T-helper 17 cell (primary cell): ENCODE results near the gene IGF2R. TPM values are rescaled to one million over a fixed set of nuclear protein-coding genes. Genes with fewer than 3 reads are reported as not detected.
A peak's percentile ranks its signal among the peaks of the same experiment; 100 is the strongest.

ENCODE experiments used
- ATAC-seq: fragments of 150-1000 bp; cut with Tn5 transposase; 2 replicates; pipeline ENCODE4 v1.10.0; 2021; ENCODE audit warnings: mild to moderate bottlenecking, moderate library complexity
- DNase-seq, 3 donors: peaks; one replicate each; pipeline versions ENCODE4 v3.0.0 to v3.0.0-alpha.2; 2020 to 2021
- H3K9me3 ChIP-seq: one replicate; pipeline ENCODE4 v1.7.0; 2013; ENCODE audit warnings: low read length, mild to moderate bottlenecking; ENCODE audit not compliant: control insufficient read depth, poor library complexity, severe bottlenecking
- H3K27ac Mint-ChIP-seq: one replicate; pipeline ENCODE4 v1.8.0; 2022; ENCODE audit warnings: mild to moderate bottlenecking, moderate library complexity, mixed read lengths
- H3K27me3 Mint-ChIP-seq: one replicate; pipeline ENCODE4 v1.8.0; 2022; ENCODE audit warnings: mixed read lengths
- H3K36me3 Mint-ChIP-seq: one replicate; pipeline ENCODE4 v1.8.0; 2022; ENCODE audit warnings: low read depth, mixed read lengths
- H3K4me1 Mint-ChIP-seq: one replicate; pipeline ENCODE4 v1.8.0; 2022; ENCODE audit warnings: mild to moderate bottlenecking, mixed read lengths
- H3K4me3 Mint-ChIP-seq: one replicate; pipeline ENCODE4 v1.8.0; 2022; ENCODE audit warnings: mild to moderate bottlenecking, moderate library complexity, mixed read lengths
- total RNA-seq, 4 donors: library from RNA in 2 of 4; stranded (reverse) in 2 of 4; gene quantifications; one replicate each; pipeline ENCODE4 v1.2.3 and lab custom pipeline; 2022 to 2026

Gene IGF2R
- total RNA-seq, 2 donors from 2014 or later = 56.7 to 59.5 TPM

DNA sequence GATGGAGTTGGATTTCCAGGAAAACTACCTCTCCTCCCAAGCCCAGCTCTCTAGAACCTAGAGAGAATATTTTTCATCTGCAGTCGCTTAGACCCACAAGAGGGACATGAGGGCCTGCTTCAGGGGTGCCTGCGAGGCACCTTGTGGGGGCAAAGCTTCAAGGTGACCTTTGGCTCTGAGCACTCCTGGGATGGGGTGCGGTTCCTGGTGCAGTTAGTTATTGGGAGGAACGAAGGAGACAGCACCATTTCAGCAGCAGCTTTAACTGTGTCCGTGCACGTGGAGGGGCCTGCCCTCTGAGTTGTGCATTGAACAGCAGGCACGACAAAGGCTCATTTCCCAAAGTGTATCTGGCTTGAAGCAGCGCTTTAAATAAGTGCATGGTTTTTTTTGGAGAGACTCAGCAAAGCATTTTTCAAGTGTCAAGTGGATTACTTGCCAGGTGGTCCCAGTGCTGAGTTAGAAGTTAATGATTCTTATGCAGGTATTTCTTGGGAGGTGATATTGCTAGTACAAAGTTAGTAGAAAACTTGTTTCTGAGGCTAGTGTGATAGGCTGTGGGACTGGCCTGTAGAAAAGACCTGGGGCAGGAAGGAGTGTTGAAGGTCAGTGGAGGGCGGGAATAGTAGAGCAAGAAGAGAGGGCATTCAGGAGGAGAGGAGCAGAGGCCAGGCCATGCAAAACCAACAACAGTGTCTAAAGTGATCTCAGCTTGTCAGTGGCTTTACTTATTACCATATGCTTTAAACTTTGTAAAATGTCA is 3.8 kb downstream of the IGF2R start:
- peaks cover 60% of the 10 kb centered on the region for H3K4me1 Mint-ChIP-seq
- H3K4me3 Mint-ChIP-seq = peak overlapping the region; percentile 13
- no peaks in the 10 kb centered on the region for H3K27me3 Mint-ChIP-seq
- no peaks in the 10 kb centered on the region for H3K36me3 Mint-ChIP-seq
- peak overlapping the region; percentile 57 for H3K27ac Mint-ChIP-seq
- ATAC-seq = no peak
- no peaks in the 10 kb centered on the region for H3K9me3 ChIP-seq
- DNase-seq = no peak

DNA sequence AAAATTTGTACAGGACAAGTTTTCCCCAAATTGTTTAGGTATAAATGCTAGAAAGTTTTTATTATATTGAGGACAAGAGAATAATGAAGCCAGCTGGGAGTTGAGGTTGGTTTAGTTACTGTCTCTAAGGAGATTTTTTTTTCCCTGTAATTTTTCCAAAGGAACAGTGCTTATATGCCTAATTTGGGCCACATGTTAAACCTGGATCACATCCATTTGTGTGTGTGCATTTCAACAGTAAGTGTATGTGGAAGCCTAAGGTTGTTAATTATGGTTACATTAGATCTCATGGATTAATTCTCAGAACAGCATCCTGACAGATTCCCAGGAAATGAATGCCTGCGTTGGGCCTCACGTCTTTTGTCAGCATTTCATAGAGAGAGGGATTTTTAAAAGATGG is 4.5 kb downstream of the IGF2R start:
- no peak for ATAC-seq
- Mint-ChIP-seq H3K27me3 (no peaks in the 10 kb centered on the region), H3K27ac (peak overlapping the region; percentile 57), H3K4me1 (peaks cover 66% of the 10 kb centered on the region), H3K4me3 (no peak overlapping the region), H3K36me3 (no peaks in the 10 kb centered on the region)
- H3K9me3 ChIP-seq = no peaks in the 10 kb centered on the region
- DNase-seq = no peak

DNA sequence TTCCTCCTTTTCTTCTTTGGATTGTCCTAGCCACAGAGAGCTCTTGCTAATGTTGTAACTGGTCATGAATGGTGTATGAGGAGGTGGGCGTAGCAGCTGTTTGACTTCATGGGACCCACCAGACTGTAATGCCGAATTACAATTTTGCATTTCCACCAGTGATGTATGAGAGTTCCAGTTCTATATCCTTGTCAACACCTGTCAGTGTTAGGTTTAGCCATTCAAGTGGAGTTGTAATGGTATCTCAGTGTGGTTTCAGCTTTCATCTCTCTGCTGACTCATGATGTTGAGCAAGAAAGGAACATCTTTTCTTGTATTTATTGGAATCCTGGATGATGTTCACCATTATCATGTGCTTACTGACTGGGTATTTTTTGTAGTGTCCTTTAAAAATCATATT is 5.1 kb downstream of the IGF2R start:
- Mint-ChIP-seq H3K4me3 (no peak overlapping the region), H3K27ac (peak overlapping the region; percentile 57), H3K27me3 (no peaks in the 10 kb centered on the region), H3K36me3 (no peaks in the 10 kb centered on the region), H3K4me1 (peaks cover 72% of the 10 kb centered on the region)
- H3K9me3 ChIP-seq = no peaks in the 10 kb centered on the region
- no peak for DNase-seq
- no peak for ATAC-seq

DNA sequence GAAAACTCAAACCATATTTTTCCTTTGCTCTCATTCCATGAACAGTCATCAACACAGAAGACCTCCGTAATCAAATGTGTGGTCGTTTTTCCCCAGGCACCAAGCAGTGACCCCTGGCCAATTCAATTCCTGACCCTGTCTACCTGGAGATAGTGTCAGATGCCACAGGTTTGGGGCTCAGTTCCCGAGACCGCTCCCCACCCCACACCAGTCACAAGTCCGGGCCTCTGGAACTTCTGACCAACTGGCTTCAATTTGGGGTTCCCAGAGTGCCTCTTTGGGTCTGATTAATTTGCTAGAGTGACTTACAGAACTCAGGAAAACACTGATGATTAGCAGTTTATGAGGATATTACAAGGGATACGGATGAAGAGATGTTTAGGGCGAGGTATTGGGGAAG is 6.0 kb downstream of the IGF2R start:
- no peaks in the 10 kb centered on the region for H3K36me3 Mint-ChIP-seq
- no peaks in the 10 kb centered on the region for H3K27me3 Mint-ChIP-seq
- no peak overlapping the region for H3K4me3 Mint-ChIP-seq
- no peaks in the 10 kb centered on the region for H3K9me3 ChIP-seq
- no peak for DNase-seq
- ATAC-seq = no peak
- H3K27ac Mint-ChIP-seq = peak overlapping the region; percentile 98
- H3K4me1 Mint-ChIP-seq = peaks cover 78% of the 10 kb centered on the region

DNA sequence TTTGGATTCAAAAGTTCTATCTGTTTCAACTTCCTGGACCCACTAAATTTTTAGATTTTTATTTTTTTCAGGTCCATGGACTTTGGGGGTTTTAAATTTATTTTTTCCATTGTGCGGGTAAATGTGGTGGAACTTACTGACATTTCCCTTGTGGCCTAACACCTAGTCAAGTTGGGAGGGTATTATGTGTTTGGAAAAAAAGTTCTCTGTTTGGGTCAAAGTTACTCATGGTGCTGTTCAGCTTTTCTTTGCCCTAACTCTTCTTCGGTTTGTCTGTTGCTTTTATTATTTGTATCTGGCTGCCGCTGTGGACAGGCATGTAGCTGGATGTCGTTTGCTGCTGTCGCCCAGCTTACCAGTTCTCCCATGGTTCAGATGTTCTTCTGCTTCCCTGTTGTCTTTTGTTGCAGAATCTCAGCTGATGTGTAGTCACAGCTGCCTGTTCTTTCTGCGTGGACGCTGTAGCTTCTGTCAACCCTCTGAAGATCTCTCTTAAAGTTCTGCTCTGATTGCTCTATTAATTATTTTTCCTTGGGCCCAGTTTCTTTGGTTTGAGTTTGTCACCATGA is 7.9 kb downstream of the IGF2R start:
- Mint-ChIP-seq H3K36me3 (no peaks in the 10 kb centered on the region), H3K27ac (peak overlapping the region; percentile 98), H3K4me3 (peak overlapping the region; percentile 49), H3K4me1 (peaks cover 80% of the 10 kb centered on the region), H3K27me3 (no peaks in the 10 kb centered on the region)
- no peak for ATAC-seq
- DNase-seq = no peak
- no peaks in the 10 kb centered on the region for H3K9me3 ChIP-seq

DNA sequence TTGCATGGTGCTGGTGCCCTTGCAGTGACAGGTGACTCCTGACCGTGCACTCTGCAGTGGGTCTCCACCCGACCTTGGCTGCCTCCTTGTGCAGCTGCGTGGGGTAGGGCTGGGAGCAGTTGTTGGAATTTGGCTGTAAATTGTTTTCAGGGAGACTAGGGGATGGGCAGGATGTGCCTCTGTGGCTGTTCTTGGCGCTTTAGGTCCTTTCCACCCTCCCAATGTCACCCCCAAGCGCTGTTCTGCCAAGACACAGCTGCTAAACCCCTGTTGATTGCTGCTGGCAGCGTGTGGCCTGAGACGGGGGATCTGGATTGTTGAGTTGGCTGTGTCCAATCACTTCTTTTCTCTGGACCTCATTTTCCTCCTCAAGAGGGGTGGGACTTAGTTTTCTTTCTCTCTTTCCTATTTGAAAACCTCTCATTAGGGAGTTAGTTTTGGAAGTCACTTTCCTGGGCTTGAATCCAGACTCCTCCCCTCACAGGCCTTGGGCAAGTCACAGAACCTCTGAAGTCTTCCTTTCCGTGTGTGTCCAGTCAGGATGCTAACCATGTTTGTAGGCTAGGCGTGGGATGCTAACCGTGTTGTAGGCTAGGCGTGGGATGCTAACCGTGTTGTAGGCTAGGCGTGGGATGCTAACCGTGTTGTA is 8.5 kb downstream of the IGF2R start:
- Mint-ChIP-seq H3K4me1 (peaks cover 80% of the 10 kb centered on the region), H3K27me3 (no peaks in the 10 kb centered on the region), H3K27ac (peak overlapping the region; percentile 98), H3K36me3 (no peaks in the 10 kb centered on the region), H3K4me3 (peak overlapping the region; percentile 49)
- DNase-seq (no peak), ATAC-seq (no peak)
- no peaks in the 10 kb centered on the region for H3K9me3 ChIP-seq

DNA sequence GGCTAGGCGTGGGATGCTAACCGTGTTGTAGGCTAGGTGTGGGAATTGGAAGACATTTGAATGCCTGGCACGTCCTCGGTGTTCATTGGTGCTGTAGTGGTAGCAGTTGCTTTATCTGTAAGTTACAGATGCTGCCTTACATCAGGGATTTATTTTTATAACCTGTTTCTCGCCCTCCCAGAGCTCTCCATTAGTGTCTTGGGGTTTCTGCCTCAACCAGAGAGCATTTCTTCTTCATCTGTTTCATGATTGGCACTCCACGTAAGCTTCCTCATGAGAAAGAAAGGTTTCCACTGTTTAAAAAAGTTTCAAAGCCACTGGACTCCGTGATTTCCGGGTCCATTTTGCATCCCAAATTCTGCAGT is 9.0 kb downstream of the IGF2R start:
- no peak for ATAC-seq
- H3K4me1 Mint-ChIP-seq = peaks cover 79% of the 10 kb centered on the region
- DNase-seq = no peak
- H3K9me3 ChIP-seq = no peaks in the 10 kb centered on the region
- H3K27ac Mint-ChIP-seq = peak overlapping the region; percentile 98
- H3K4me3 Mint-ChIP-seq = peak overlapping the region; percentile 36
- no peaks in the 10 kb centered on the region for H3K27me3 Mint-ChIP-seq
- no peaks in the 10 kb centered on the region for H3K36me3 Mint-ChIP-seq

DNA sequence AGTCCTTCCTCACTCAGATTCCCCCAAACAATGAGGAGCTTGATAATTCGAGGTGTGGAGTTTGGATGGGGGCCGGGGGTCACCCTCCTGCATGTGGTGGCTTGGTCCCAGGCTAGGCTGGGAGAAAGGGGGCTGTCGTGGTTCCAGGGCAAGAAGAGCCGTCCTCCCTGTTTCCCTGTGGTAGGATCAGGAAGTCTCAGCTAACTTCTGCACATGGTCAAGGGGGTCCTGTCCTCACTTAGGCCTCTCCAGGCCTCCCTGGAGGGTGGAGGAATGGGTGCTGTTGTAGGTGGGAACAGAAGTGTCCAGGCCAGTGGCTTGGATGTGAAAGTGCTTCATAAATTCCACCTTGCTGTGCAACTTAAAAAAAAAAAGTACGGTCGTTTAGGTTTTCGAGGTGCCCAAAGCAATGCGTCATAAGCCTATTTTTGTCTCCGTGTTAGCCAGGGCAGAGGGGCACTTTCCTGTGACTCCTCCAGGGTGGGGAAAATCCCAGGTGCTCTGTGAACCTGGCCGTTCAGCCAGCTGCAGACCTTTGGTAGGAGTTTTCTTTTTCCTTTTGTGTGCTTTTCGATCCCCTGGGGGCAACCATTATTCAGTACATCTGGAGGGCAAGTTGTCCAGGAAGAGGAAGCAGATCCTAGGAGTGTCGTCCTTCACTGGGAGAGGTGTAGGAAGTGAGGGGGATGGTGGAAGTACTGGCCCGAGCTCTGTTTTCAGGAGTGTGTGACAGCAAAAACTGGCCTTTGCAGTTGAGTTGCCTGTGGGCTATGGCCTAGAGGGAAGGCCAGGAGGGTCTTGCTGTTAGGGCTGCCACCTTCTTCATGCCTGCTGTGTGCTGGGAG is 9.6 kb downstream of the IGF2R start:
- H3K27ac Mint-ChIP-seq = peak overlapping the region; percentile 98
- H3K4me3 Mint-ChIP-seq = peak overlapping the region; percentile 36
- H3K4me1 Mint-ChIP-seq = peaks cover 79% of the 10 kb centered on the region
- peak; percentile 57 for ATAC-seq
- no peaks in the 10 kb centered on the region for H3K9me3 ChIP-seq
- DNase-seq = no peak
- H3K36me3 Mint-ChIP-seq = no peaks in the 10 kb centered on the region
- no peaks in the 10 kb centered on the region for H3K27me3 Mint-ChIP-seq

DNA sequence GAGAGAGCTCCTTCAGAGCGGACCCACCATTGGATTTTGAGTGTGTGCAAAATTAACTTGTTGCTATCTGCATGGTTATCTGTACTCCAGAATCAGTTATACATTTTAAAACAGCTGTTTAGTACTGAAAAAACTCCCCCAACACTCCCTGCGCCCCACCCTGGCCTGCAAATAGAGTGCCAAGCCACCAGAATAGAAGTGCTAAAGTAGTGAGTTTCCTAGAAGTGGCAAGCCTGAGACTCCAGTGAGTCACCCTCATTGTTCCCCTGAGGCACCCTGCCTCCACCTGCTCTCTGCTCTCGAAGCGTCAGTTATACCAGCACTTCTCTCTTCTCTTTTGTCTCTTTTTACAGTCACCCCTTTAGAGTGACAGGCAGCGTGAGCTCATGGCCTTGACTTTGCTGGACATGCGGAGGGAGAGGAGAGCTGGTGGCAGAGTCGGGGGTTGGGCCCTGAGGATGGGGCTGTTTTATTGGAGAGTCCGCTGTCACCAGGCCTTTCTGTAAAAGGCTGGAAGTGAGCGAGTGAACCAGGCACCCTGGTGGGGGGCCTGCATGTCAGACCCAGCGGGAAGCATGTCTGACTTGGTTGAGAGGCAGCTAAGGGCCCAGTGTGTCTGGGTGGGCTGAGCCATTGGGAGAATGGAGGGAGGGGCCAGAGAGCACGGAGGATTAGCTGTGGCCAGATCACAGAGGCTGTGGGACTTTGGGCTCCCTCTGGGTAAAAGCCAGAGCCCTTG is 10.4 kb downstream of the IGF2R start:
- ATAC-seq (peak; percentile 57), DNase-seq (no peak)
- Mint-ChIP-seq H3K4me1 (peaks cover 75% of the 10 kb centered on the region), H3K4me3 (peak overlapping the region; percentile 1), H3K27me3 (no peaks in the 10 kb centered on the region), H3K36me3 (no peaks in the 10 kb centered on the region), H3K27ac (peak overlapping the region; percentile 98)
- H3K9me3 ChIP-seq = no peaks in the 10 kb centered on the region

DNA sequence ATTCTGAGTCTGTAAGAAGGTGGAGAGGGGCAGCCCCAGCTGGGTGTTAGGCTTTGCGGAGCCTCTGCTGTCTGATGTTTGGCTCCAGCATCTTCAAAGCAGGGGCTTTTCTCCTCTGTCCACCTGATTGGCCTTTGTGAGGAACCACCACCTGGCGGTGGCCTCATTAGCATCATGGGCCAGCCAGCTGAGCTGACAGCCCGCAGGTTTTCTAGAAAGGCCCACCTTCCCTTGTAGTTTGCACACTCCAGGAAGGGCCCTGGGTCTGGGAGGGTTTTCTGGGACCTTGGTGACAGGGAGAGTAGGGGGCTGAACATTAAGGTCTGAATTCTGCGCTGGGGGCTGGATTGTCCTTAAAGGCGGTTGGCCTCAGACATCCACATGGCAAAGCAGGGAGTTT is 11.6 kb downstream of the IGF2R start:
- Mint-ChIP-seq H3K4me1 (peaks cover 69% of the 10 kb centered on the region), H3K27ac (peak overlapping the region; percentile 98), H3K4me3 (peak overlapping the region; percentile 88), H3K27me3 (no peaks in the 10 kb centered on the region), H3K36me3 (no peaks in the 10 kb centered on the region)
- DNase-seq (no peak), ATAC-seq (no peak)
- no peaks in the 10 kb centered on the region for H3K9me3 ChIP-seq

DNA sequence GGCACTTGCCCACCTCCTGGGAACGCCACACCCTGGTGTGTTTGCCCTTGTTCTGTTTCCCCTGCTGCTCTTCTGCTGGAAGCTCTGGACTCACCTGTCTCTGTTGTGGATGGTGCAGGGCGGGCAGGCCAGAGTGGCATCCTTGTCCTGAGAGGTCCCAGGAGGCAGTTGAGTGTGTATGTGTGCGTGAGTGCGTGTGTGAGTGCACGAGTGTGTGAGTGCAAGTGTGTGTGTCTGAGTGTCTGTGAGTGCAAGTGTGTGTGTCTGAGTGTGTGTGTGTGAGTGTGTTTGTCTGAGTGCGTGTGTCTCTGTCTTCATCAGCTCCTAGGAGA is 12.2 kb downstream of the IGF2R start:
- no peaks in the 10 kb centered on the region for H3K27me3 Mint-ChIP-seq
- H3K4me1 Mint-ChIP-seq = peaks cover 68% of the 10 kb centered on the region
- no peak for ATAC-seq
- H3K36me3 Mint-ChIP-seq = no peaks in the 10 kb centered on the region
- no peak for DNase-seq
- no peaks in the 10 kb centered on the region for H3K9me3 ChIP-seq
- H3K27ac Mint-ChIP-seq = peak overlapping the region; percentile 98
- H3K4me3 Mint-ChIP-seq = peak overlapping the region; percentile 88

DNA sequence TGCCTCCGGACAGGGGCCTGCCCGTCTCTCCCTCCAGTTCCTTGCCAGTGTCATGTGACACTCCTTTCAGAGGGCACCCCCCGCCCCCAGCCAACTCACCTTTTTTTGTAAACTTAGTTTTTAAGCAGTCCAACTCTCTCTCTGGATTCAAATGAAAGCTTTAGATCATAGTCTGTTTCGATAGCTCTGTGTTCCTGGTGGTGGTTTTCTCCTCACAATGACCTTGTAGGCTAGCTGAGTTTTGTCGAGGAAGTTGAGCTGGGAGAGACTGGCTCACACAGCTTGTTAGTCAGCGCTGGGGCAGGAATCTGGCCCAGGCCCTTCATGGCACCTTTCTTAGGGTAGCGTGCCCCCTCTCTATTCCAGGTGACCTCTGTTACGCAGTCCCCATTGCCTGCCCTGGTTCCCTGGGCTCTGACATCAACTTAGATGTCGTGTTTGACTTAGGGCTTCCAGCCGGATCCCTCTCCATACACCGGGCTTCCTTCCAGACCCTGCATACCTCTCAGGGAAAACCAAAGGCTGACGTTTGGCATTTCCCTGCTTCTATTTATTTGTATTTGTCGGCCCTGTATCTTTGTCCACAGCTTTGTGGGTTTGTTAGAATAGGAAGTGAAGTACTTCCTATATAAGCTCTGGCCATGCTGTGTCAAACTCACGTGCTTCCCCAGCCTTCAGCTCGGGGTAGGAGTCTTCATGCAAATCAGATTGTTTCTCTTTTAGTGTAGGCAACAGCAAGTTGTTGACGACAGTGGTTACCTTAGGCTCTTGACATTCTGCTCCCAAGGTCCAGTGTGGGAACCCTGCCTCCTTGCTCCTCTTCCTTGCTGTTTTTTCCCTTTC is 12.7 kb downstream of the IGF2R start:
- peak; percentile 75 for ATAC-seq
- Mint-ChIP-seq H3K4me3 (peak overlapping the region; percentile 88), H3K36me3 (no peaks in the 10 kb centered on the region), H3K27me3 (no peaks in the 10 kb centered on the region), H3K27ac (peak overlapping the region; percentile 98), H3K4me1 (peaks cover 69% of the 10 kb centered on the region)
- H3K9me3 ChIP-seq = no peaks in the 10 kb centered on the region
- no peak for DNase-seq
